T-helper 1 cell treated with Interleukin-12 subunit alpha and Interleukin-12 subunit beta and Interleukin-4 antibody, amounts not matched to agents 30 ng/mL and 1 ng/mL, for 36 hours (primary cell): ENCODE data around the gene ZMAT2. TPM values are rescaled to one million over a fixed set of nuclear protein-coding genes. Genes with fewer than 3 reads are reported as not detected.
"Not testable (repeated sequence)": the region's sequence is repeated elsewhere in the genome, so short reads cannot be mapped to it uniquely, and the experiment has no call there.

Experiments
- intact Hi-C: fragments of 100-400 bp; cut with micrococcal nuclease; formaldehyde crosslinking; loops from one replicate; pipeline ENCODE4 v1.15.1; 2024
- total RNA-seq: library from RNA; stranded (reverse); gene quantifications from 2 replicates; pipeline ENCODE4 v1.2.3, GENCODE V29; 2022

ZMAT2 gene, protein sequence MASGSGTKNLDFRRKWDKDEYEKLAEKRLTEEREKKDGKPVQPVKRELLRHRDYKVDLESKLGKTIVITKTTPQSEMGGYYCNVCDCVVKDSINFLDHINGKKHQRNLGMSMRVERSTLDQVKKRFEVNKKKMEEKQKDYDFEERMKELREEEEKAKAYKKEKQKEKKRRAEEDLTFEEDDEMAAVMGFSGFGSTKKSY
- 62.0 and 63.3 TPM in 2 replicates for total RNA-seq

- intact Hi-C loops = loop anchor here (1.0 to 5.0 kb wide), 9 partner anchors 9 to 919 kb away; partner anchors contain the start of genes ANKHD1, APBB3, HARS1 and HARS2
These were observed at the start of gene ZMAT2 for GRCh38 chr5:140700177-140701144. TSS of gene ZMAT2 (plus strand) at chr5:140700447. CDS start at chr5:140700461, 14 bp downstream.

- intact Hi-C loops = no loop called here
These were observed 41.4 kb upstream of the ZMAT2 start for GRCh38 chr5:140658870-140659269.

DNA sequence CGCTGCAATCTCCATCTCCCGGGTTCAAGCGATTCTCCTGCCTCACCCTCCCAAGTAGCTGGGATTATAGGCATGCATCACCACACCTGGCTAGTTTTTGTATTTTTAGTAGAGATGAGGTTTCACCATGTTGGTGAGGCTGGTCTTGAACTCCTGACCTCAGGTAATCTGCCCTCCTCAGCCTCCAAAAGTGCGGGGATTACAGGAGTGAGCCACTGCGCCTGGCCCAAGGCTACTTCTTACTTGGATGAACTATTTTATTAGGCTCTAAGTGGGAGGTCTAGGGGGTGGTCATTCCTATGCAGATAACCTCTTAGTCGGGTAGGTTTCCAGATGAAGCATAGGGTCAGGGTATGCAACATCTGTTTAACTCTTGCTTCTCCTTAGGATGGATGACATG, 39.9 kb upstream of the ZMAT2 start:
- intact Hi-C loops = not testable (repeated sequence)

- intact Hi-C loops = loop anchor here (1.0 to 2.0 kb wide), 12 partner anchors 17 to 361 kb away; partner anchors contain the start of genes ANKHD1, APBB3, EIF4EBP3 and HARS1
These were observed 36.3 kb upstream of the ZMAT2 start for GRCh38 chr5:140664030-140664358.

DNA sequence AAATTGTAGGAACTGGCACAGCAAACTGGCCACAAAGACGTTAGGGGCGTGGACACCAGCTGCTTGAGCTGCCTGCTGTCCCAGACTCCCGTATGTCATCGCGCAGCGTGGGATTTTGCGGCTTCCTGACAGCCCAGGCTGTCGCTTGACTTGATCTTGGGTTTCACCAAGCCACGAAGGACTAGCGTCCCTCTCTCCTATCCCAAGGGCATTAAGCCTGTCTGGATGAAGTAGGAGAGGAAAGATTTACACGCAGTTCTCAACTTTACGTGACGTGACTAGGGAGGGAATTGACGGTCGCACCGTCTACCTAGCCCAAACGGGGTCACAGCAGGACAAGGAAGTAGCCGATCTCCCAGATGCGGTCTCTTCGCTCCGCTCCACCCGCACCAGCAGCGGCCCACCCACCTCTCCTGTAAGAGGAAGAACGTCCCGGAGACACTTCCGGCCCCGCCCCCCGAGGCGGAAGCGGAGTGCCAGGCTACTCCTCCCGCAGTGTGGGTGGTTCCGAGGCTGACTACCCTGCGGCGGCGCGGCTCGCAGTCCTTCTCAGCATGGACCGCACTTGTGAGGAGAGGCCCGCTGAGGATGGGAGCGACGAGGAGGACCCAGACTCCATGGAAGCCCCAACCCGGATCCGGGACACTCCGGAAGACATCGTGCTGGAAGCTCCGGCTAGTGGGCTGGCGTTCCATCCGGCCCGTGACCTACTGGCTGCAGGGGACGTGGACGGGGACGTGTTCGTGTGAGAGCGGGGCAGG, 35.7 kb upstream of the ZMAT2 start, which contains the start of gene WDR55:
TSS of gene WDR55 (plus strand) at position 546 of the 761 bp plus-strand sequence. CDS start at position 555, 9 bp downstream.
- intact Hi-C loops = loop anchor here (1.0 to 2.0 kb wide), 12 partner anchors 17 to 361 kb away; partner anchors contain the start of genes ANKHD1, APBB3, EIF4EBP3 and HARS1

DNA sequence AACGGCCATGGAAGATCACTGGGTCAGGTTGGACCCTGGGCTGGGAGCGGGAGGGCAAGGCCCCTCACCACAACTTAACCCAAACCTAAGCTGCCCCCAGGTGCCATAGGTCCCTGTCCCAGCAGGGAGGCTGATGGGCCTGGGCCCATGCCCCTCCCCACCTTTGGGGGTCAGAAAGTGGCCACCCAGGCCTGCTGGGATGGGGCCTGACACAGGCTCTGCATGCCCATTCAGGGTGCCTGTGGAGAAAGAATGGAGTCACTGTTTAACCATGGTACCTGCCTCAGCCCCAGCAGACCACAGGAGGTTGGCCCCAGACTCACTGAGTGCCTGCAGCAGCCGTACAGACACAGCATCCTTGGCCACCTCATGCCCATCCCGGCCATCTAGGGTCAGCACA, 29.2 kb upstream of the ZMAT2 start:
- intact Hi-C loops = not testable (repeated sequence)

GRCh38 chr5:140671472-140672125, 28.6 kb upstream of the ZMAT2 start:
- intact Hi-C loops = no loop called here

- intact Hi-C loops = no loop called here
These were observed 27.6 kb upstream of the ZMAT2 start for GRCh38 chr5:140672455-140673186.

DNA sequence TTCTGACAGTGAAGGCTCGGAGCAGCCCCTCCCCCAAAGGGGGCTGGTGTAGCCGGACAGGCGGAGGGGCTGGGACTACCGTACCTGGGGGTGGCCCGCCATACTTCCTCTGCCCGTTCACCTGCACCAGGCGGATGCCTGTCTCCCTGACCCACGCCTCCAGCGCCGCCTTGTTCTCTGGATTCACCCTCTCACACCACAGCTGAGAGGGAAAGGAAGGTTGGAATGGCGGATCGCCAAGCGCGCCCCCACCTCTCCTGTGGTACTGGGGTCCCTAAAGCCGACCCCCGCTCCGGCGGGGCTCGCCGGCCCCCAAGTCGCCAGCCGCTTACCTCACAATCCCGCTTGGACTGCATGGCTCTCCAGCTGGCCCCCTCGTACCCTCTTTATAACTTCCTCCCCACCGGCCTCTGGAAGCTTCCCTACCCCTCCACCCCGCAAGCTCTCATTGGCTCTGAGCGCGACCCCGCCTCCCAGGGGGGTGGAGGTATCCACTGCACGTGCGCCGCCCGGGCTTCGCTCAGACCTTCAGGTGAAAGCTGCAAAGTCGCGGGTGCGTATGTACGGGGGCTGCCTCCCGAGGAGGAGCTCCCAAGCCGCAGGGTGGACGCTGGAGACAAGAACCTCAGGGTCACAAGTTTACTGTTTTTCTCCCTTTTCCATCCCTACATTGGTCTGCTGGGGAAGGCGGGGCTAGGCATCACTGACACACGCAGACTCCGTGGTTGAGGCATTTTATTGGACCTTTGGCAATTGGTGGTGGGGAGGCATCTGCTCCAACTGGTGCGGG, 26.9 kb upstream of the ZMAT2 start, which contains the start of gene DND1:
TSS of gene DND1 (minus strand) at position 390 of the 790 bp plus-strand sequence. CDS start at position 356, 34 bp downstream.
- intact Hi-C loops = no loop called here

GRCh38 chr5:140674211-140674610, 26.0 kb upstream of the ZMAT2 start:
- intact Hi-C loops = no loop called here

DNA sequence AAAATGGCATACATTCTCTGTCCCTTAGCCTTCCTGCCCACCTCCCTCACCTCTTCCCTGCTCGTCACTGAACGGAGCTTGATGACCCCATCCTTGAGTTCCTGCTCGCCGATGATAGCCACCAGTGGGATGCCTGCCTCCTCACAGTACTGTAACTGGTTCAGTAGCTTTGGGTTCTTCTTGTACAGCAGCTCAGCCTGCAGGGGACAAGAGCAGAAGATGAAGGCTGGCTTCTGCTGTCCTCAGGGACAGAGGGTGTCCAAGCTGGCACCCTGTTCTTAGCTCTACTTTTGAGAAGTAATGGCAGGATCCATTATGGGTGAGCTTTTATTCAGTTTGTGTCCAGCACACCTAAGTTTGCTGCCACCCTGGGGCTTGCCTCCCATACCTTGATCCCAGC, 25.6 kb upstream of the ZMAT2 start:
- intact Hi-C loops = no loop called here

DNA sequence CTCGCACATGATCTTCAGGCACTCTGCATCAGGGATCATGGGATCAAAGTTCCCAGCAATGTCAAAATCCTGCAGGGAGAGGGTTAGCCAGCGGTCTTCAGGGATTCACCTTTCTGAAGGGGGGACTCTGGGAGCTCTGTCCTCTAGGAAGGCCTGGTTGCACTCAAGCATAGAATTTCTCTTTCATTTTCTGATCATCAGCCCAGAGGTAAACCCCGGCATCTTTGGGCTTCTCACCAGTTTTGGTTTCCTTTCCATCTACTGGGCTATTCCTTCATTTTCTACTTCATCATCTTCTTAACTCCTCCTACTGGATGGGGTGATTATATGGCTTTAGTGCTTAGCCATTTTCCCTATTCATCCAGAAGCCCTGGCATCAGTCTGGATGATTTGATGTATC, 22.3 kb upstream of the ZMAT2 start:
- intact Hi-C loops = no loop called here

DNA sequence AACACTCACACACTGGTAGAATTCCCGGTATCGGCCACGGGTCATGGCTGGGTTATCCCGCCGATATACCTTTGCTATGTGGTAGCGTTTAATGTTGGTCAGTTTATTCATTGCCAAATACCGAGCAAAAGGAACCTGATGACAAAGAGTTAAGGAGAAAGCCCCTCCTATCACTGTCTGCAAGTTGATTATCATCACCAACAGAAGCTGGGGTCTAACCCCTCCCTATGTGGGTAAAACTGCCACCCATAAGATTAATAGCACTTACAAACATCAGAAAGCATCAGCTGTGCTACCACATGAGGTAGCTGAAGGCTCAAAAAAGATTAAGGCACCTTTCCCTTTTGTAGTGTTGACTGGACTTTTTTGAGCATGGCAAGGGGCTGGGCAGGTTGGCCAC, 21.3 kb upstream of the ZMAT2 start:
- intact Hi-C loops = no loop called here

GRCh38 chr5:140690376-140690932, 9.8 kb upstream of the ZMAT2 start:
- intact Hi-C loops = loop anchor here (2.0 to 10.0 kb wide), 3 partner anchors 30 to 516 kb away; partner anchors contain the start of genes CYSTM1 and TMCO6

DNA sequence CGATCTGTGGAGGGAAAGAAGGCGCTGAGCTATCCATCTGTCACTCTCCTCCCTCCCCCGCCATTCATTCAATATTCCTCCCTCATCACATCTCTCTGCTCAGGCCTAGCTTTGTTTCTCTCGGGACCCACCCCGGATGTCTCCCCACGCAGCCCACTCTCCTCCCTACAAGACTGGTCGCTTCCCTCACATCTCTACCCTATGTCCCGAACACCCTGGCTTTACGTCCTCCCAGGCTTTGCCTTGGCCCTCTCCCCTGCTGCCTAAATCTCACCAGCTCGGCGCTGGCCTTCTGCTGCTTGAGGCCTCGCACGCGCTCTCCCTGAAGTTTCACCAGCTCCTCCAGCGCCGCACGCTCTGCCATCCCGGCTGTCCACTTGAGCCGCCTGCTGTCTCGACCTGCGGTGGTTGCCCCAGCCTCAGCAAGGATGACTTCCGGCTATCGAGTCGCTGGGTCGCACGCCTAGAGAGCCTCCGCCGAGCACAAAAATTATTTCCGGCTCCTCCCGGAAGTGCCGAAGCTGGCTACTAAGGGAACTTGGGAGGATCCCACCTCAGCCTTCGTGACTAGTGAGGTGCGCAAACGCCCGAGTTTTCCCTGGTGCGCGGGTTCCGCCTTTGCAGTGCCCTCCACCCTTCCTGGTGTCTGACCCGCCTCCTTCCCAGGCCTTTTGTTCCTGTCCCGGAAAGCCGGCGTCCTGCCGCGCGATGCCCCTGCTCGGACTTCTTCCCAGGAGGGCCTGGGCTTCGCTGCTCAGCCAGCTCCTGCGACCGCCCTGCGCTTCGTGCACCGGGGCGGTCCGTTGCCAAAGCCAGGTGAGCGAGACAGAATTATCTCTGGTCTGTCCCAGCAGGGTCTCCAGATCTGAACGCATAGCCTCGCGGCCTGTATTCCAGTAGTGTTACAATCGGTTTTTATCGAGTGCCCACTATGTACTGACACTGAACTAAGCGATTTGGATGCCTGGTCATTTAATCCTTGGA, 9.0 kb upstream of the ZMAT2 start, which contains the start of the genes HARS1 and HARS2:
TSS of gene HARS1 (minus strand) at position 430 of the 984 bp plus-strand sequence. CDS start at position 364, 66 bp downstream.
TSS of gene HARS2 (plus strand) at position 515 of the 984 bp plus-strand sequence. CDS start at position 709, 194 bp downstream.
- intact Hi-C loops = loop anchor here (1.0 to 10.0 kb wide), 10 partner anchors 9 to 516 kb away; partner anchors contain the start of genes ANKHD1, APBB3, CYSTM1 and EIF4EBP3

- intact Hi-C loops = loop anchor here (10.0 kb wide), 1 partner anchor 519 kb away; the partner anchor contains the start of gene CYSTM1
These were observed 6.0 kb upstream of the ZMAT2 start for GRCh38 chr5:140694276-140694675.
